NT2/D1 (cell line): Measurements from ENCODE around the gene OPCML.

Experiments used
- SUZ12 ChIP-seq: IDR thresholded peaks from 2 replicates; pipeline ENCODE4 v1.6.1; 2011; ENCODE audit not compliant: insufficient read length, insufficient read depth; ENCODE audit errors: extremely low read depth
- YY1 ChIP-seq: IDR thresholded peaks from 2 replicates; pipeline ENCODE4 v1.6.1; 2011; ENCODE audit not compliant: insufficient read length, insufficient read depth
- ZNF274 ChIP-seq: IDR thresholded peaks from 2 replicates; pipeline ENCODE4 v1.6.1; 2011; ENCODE audit warnings: mild to moderate bottlenecking, low read depth, low read length

DNA sequence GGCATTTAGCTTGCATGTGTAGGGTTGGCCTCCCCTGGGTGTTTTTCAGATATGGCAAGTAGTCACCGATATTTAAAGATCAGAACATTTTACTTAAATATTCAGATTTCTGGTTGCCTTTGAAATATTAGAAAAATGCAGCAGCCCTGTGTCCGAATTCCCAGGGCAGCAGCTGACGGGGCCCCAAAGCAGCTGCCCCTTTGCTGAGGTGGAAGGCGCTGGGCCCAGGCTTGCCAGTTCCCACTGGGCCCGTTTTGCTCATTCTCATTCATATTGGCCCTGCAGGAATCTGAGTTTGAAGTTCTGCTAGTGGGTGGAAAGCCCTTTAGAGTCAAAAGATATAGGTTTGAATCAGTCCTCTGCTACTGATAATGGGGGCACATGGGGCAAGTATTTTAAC lies 692.1 kb downstream of the OPCML start:
- TF ChIP-seq YY1 (no peak), ZNF274 (no peak), SUZ12 (no peak)
